Measurements from ENCODE around the gene PIK3C3. TPM values are rescaled to one million over a fixed set of nuclear protein-coding genes. Genes with fewer than 3 reads are reported as not detected.

PIK3C3 gene
- polyA plus RNA-seq, 1 experiment: 77.5 TPM

- no peak for DNase-seq (ENCODE audit: low read depth, low spot score)
- no peak overlapping the region for H3K4me3 ChIP-seq (ENCODE audit: low read depth, low read length)
- H3K27ac ChIP-seq (ENCODE audit: low read depth, low read length): no peak overlapping the region
- ChIA-PET POLR2A (no interaction called here), CTCF (interaction anchor here (0.6 to 5.2 kb wide), 4 partner anchors 28 to 69 kb away, joined by 3 to 36 read pairs (median 13); no protein-coding TSS in a partner anchor)
- no peak for TF ChIP-seq CTCF (IDR thresholded peaks at IDR 0.05; ENCODE audit: low read depth, low read length)
- no peaks in the 10 kb centered on the region for H3K9me3 ChIP-seq (ENCODE audit: control insufficient read depth, insufficient read depth, low read length)
- no peaks in the 10 kb centered on the region for H3K27me3 ChIP-seq (ENCODE audit: control insufficient read depth, insufficient read depth, low read length)
Measured at GRCh38 chr18:42080340-42080739, 125.3 kb downstream of the PIK3C3 start.

GRCh38 chr18:42082415-42083234, 127.6 kb downstream of the PIK3C3 start:
- DNase-seq (ENCODE audit: low read depth, low spot score): no peak
- Histone ChIP-seq H3K9me3 (ENCODE audit: control insufficient read depth, insufficient read depth, low read length) (no peaks in the 10 kb centered on the region), H3K27me3 (ENCODE audit: control insufficient read depth, insufficient read depth, low read length) (no peaks in the 10 kb centered on the region), H3K4me3 (ENCODE audit: low read depth, low read length) (no peak overlapping the region), H3K27ac (ENCODE audit: low read depth, low read length) (no peak overlapping the region)
- no peak for TF ChIP-seq CTCF (IDR thresholded peaks at IDR 0.05; ENCODE audit: low read depth, low read length)
- ChIA-PET POLR2A (no interaction called here), CTCF (interaction anchor here (1.3 to 5.2 kb wide), 5 partner anchors 30 to 55 kb away, joined by 3 to 36 read pairs (median 8); no protein-coding TSS in a partner anchor)

- H3K9me3 ChIP-seq (ENCODE audit: control insufficient read depth, insufficient read depth, low read length): no peaks in the 10 kb centered on the region
- H3K4me3 ChIP-seq (ENCODE audit: low read depth, low read length): no peak overlapping the region
- ChIA-PET CTCF (interaction anchor here (1.2 to 2.8 kb wide), 2 partner anchors 28 to 33 kb away, joined by 6 to 19 read pairs; no protein-coding TSS in a partner anchor), POLR2A (no interaction called here)
- no peak for DNase-seq (ENCODE audit: low read depth, low spot score)
- no peak for TF ChIP-seq CTCF (IDR thresholded peaks at IDR 0.05; ENCODE audit: low read depth, low read length)
- no peak overlapping the region for H3K27ac ChIP-seq (ENCODE audit: low read depth, low read length)
- no peaks in the 10 kb centered on the region for H3K27me3 ChIP-seq (ENCODE audit: control insufficient read depth, insufficient read depth, low read length)
Measured at GRCh38 chr18:42086288-42086687, 131.3 kb downstream of the PIK3C3 start.

GRCh38 chr18:42087235-42087634, 132.2 kb downstream of the PIK3C3 start:
- TF ChIP-seq CTCF (IDR thresholded peaks at IDR 0.05; ENCODE audit: low read depth, low read length): no peak
- CTCF ChIA-PET: interaction anchor here (0.9 to 2.8 kb wide), 2 partner anchors 27 to 34 kb away, joined by 3 to 19 read pairs; no protein-coding TSS in a partner anchor
- no peak for DNase-seq (ENCODE audit: low read depth, low spot score)
- H3K9me3 ChIP-seq (ENCODE audit: control insufficient read depth, insufficient read depth, low read length): no peaks in the 10 kb centered on the region
- no peak overlapping the region for H3K4me3 ChIP-seq (ENCODE audit: low read depth, low read length)
- no peaks in the 10 kb centered on the region for H3K27me3 ChIP-seq (ENCODE audit: control insufficient read depth, insufficient read depth, low read length)
- POLR2A ChIA-PET: no interaction called here
- H3K27ac ChIP-seq (ENCODE audit: low read depth, low read length): no peak overlapping the region

GRCh38 chr18:42087876-42088275, 132.8 kb downstream of the PIK3C3 start:
- TF ChIP-seq CTCF (IDR thresholded peaks at IDR 0.05; ENCODE audit: low read depth, low read length): no peak
- H3K4me3 ChIP-seq (ENCODE audit: low read depth, low read length): no peak overlapping the region
- no peak overlapping the region for H3K27ac ChIP-seq (ENCODE audit: low read depth, low read length)
- no peak for DNase-seq (ENCODE audit: low read depth, low spot score)
- no peaks in the 10 kb centered on the region for H3K27me3 ChIP-seq (ENCODE audit: control insufficient read depth, insufficient read depth, low read length)
- H3K9me3 ChIP-seq (ENCODE audit: control insufficient read depth, insufficient read depth, low read length): no peaks in the 10 kb centered on the region
- ChIA-PET CTCF (interaction anchor here (1.1 to 2.8 kb wide), 4 partner anchors 26 to 211 kb away, joined by 3 to 19 read pairs (median 8); no protein-coding TSS in a partner anchor), POLR2A (no interaction called here)

Measured in AG04450 (cell line).